HG02763 (cell line): ENCODE data around the gene RRM2.
"Not testable (repeated sequence)": the region's sequence is repeated elsewhere in the genome, so short reads cannot be mapped to it uniquely, and the experiment has no call there.

Experiments used
- ATAC-seq: cut with Tn5 transposase; IDR thresholded peaks from one replicate; pipeline ENCODE4 v1.9.1; 2021; ENCODE audit warnings: mild to moderate bottlenecking, moderate library complexity; ENCODE audit not compliant: unreplicated experiment

RRM2 gene

GRCh38 chr2:10132043-10132575, 9.6 kb downstream of the RRM2 start:
- ATAC-seq = no peak

- ATAC-seq = no peak
These were observed 10.1 kb downstream of the RRM2 start for GRCh38 chr2:10132596-10132995.

GRCh38 chr2:10132996-10133647, 10.6 kb downstream of the RRM2 start:
- ATAC-seq = no peak

GRCh38 chr2:10135296-10136089, 13.0 kb downstream of the RRM2 start:
- ATAC-seq = no peak

GRCh38 chr2:10136101-10136934, 13.8 kb downstream of the RRM2 start:
- no peak for ATAC-seq

- ATAC-seq = no peak
These were observed 14.7 kb downstream of the RRM2 start for GRCh38 chr2:10137053-10137843.

GRCh38 chr2:10139536-10139935, 17.0 kb downstream of the RRM2 start:
- ATAC-seq = no peak

- no peak for ATAC-seq
These were observed 18.5 kb downstream of the RRM2 start for GRCh38 chr2:10140841-10141610.

GRCh38 chr2:10141736-10142639, 19.4 kb downstream of the RRM2 start:
- ATAC-seq = no peak

GRCh38 chr2:10142640-10142965, 20.1 kb downstream of the RRM2 start:
- no peak for ATAC-seq

GRCh38 chr2:10144771-10145518, 22.4 kb downstream of the RRM2 start:
- no peak for ATAC-seq

- no peak for ATAC-seq
These were observed 23.2 kb downstream of the RRM2 start for GRCh38 chr2:10145519-10146357.

- no peak for ATAC-seq
These were observed 23.9 kb downstream of the RRM2 start for GRCh38 chr2:10146366-10147005.

- ATAC-seq = not testable (repeated sequence)
These were observed 24.6 kb downstream of the RRM2 start for GRCh38 chr2:10147050-10147660.

- no peak for ATAC-seq
These were observed 25.7 kb downstream of the RRM2 start for GRCh38 chr2:10148268-10148667.

GRCh38 chr2:10149635-10150034, 27.1 kb downstream of the RRM2 start:
- ATAC-seq = no peak
